ENCODE measurements around the gene LMLN. TPM values are rescaled to one million over a fixed set of nuclear protein-coding genes. Genes with fewer than 3 reads are reported as not detected.

LMLN gene
- total RNA-seq, 3 donors from 2014 or later = 3.8 to 8.1 (median 5.7) TPM

DNA sequence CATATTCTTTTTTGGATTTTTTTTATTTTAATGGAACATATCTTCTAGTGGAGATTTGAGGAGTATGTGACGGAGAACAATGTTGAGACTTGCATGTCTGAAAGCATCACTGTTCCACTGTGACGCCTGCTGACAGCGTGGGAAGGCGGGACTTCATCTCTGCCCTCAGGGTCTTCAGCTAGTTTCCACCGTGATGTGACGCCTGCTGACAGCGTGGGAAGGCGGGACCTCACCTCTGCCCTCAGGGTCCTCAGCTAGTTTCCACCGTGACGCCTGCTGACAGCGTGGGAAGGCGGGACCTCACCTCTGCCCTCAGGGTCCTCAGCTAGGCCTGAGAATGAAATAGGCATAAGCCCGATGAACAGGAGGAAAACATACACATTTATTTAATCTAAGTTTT, 70.7 kb downstream of the LMLN start:
- intact Hi-C loops (cut with DNase I, micrococcal nuclease) = no loop called here
- TF ChIP-seq, protein P1, sequence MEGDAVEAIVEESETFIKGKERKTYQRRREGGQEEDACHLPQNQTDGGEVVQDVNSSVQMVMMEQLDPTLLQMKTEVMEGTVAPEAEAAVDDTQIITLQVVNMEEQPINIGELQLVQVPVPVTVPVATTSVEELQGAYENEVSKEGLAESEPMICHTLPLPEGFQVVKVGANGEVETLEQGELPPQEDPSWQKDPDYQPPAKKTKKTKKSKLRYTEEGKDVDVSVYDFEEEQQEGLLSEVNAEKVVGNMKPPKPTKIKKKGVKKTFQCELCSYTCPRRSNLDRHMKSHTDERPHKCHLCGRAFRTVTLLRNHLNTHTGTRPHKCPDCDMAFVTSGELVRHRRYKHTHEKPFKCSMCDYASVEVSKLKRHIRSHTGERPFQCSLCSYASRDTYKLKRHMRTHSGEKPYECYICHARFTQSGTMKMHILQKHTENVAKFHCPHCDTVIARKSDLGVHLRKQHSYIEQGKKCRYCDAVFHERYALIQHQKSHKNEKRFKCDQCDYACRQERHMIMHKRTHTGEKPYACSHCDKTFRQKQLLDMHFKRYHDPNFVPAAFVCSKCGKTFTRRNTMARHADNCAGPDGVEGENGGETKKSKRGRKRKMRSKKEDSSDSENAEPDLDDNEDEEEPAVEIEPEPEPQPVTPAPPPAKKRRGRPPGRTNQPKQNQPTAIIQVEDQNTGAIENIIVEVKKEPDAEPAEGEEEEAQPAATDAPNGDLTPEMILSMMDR (IDR thresholded peaks at IDR 0.05) = no peak
- ATAC-seq (no peak), DNase-seq (no peak)
- H3K36me3 ChIP-seq (ENCODE audit: low read depth) = no peaks in the 10 kb centered on the region
- no peak overlapping the region for H3K4me3 ChIP-seq
- no peaks in the 10 kb centered on the region for H3K9me3 ChIP-seq
- no peaks in the 10 kb centered on the region for H3K4me1 ChIP-seq (ENCODE audit: low read depth)

DNA sequence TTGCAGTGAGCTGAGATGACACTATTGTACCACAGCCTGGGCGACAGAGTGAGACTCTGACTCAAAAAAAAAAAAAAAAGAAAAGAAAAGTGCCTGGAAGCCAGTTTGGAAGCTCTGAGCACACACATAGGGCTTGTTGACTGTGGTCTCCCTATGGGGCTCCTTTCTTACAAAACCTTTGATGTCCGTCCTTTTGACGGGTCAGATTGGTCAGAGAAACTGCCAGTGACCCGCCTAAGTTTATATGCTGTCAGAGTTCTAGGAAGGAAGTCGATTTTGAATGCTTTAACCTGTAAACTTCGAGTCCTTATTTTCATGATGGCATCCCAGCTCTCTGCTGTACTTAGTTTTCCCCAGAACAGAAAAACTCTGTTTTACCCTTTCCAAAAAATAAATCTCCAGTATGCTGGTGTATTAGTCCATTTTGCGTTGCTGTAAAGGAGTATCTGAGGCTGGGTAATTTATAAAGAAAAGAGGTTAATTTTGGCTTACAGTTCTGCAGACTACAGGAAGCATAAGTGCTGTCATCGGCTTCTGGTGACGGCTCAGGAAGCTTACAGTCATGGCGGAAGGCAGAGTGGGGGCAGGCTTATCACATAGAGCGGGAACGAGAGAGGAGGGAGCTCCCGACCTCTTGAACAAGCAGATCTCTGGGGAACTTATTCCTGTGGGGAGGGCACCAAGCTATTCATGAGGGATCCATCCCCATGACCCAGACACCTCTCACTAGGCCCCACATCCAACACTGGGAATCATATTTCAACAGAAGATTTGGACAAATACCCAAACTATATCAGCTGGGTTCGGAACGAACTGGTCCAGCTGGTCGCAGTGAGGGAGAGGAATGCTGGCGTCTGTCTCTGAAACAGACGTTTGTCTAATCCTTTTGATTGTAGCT, 72.3 kb downstream of the LMLN start:
- no peaks in the 10 kb centered on the region for H3K36me3 ChIP-seq (ENCODE audit: low read depth)
- no peaks in the 10 kb centered on the region for H3K9me3 ChIP-seq
- intact Hi-C loops (cut with DNase I, micrococcal nuclease) = no loop called here
- no peak overlapping the region for H3K4me3 ChIP-seq
- ATAC-seq (no peak), DNase-seq (no peak)
- H3K4me1 ChIP-seq (ENCODE audit: low read depth) = no peaks in the 10 kb centered on the region
- TF ChIP-seq, protein P1 (IDR thresholded peaks at IDR 0.05) = no peak

DNA sequence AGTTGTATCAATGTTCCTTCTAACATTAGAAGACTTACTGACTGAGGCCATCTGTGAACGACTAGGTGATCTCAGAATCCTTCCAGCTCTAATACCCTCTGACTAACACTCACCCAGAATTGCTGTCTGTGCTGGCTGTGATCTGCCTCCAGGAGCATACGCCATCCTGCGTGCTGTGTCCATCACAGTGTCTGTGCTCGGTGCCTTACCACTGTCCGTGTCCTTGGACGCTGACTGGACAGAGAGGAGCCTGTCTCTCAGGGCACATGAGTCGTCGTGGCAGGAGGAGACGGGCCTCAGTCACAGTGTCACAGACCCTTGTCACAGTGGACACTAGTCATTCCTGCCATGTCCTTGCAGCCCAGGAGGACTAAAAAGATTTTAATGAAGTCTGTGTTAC, 83.1 kb downstream of the LMLN start:
- H3K9me3 ChIP-seq = no peaks in the 10 kb centered on the region
- DNase-seq (no peak), ATAC-seq (no peak)
- H3K36me3 ChIP-seq (ENCODE audit: low read depth) = no peaks in the 10 kb centered on the region
- H3K4me3 ChIP-seq = no peak overlapping the region
- TF ChIP-seq, protein P1 (IDR thresholded peaks at IDR 0.05) = no peak
- intact Hi-C loops (cut with DNase I, micrococcal nuclease) = no loop called here
- H3K4me1 ChIP-seq (ENCODE audit: low read depth) = no peaks in the 10 kb centered on the region

DNA sequence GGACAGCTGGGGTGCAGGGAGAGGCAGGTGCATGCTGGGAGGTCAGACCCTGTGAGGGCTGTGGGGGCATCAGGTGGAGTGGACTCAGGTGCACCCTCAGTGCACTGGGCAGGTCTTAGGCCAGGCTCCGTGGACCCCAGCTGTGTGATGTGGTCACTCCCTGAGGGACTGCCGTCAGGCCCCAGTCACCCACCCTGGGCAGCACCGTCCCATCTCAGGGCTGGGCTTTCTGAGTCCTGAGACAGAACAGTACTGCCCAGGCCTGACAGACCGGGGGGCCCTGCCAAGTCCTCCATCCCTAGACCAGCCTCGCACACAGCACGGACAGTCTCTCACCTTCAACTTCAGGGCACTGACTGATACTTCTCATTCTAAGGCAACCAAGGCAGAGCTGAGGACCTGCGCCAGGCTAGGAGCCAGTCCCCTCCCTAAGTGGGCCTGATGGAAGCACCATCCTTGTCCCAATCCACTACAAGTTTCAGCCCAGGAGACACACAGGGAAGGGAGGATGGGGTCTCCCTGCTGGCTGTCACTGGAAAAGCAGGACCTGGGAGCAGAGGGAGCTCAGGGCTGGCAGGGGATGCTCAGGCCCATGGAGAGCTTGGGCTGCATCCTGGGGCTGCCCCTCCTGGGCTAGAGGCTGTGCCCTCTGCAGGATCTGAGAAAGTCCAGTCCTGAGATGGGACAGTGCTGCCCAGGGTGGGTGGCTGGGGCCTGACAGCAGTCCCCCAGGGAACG, 86.3 kb downstream of the LMLN start:
- H3K9me3 ChIP-seq = no peaks in the 10 kb centered on the region
- intact Hi-C loops (cut with DNase I, micrococcal nuclease) = no loop called here
- H3K4me1 ChIP-seq (ENCODE audit: low read depth) = no peaks in the 10 kb centered on the region
- H3K4me3 ChIP-seq = no peak overlapping the region
- no peak for DNase-seq
- no peaks in the 10 kb centered on the region for H3K36me3 ChIP-seq (ENCODE audit: low read depth)
- TF ChIP-seq, protein P1 (IDR thresholded peaks at IDR 0.05) = no peak
- ATAC-seq = no peak

DNA sequence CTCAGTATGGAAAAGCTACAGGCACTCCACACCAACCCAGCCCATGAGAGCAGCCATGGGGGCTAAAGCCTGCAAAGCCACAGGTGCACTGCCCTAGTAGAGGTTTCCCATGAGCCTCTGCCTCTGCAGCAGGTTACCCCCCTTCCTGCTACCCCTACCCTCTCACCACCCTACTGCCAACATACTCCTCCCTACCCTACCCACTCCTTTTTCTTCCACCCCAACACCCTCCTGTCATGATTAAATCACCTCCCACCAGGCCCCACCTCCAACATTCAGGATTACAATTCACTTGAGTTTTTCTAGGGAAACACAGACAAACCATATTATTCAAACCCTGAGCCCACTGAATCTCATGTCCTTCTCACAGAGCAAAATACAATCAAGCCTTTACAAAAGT, 88.4 kb downstream of the LMLN start:
- ATAC-seq (no peak), DNase-seq (no peak)
- no peaks in the 10 kb centered on the region for H3K4me1 ChIP-seq (ENCODE audit: low read depth)
- H3K36me3 ChIP-seq (ENCODE audit: low read depth) = no peaks in the 10 kb centered on the region
- TF ChIP-seq, protein P1 (IDR thresholded peaks at IDR 0.05) = no peak
- no peaks in the 10 kb centered on the region for H3K9me3 ChIP-seq
- intact Hi-C loops (cut with DNase I, micrococcal nuclease) = no loop called here
- H3K4me3 ChIP-seq = no peak overlapping the region

Measured in mucosa of descending colon (tissue), 3 donors.